Osteocyte (in vitro differentiated cells): ENCODE results near the gene CES2. TPM values are rescaled to one million over a fixed set of nuclear protein-coding genes. Genes with fewer than 3 reads are reported as not detected.
"Not testable (repeated sequence)": the region's sequence is repeated elsewhere in the genome, so short reads cannot be mapped to it uniquely, and the experiment has no call there.

Source experiments
- DNase-seq: peaks from one replicate; pipeline ENCODE4 v3.0.0; 2021; ENCODE audit warnings: mixed read lengths; ENCODE audit not compliant: unreplicated experiment; ENCODE audit errors: extremely low spot score
- H3K27ac Mint-ChIP-seq: one replicate; pipeline ENCODE4 v1.8.0; 2021; ENCODE audit warnings: mild to moderate bottlenecking, mixed read lengths; ENCODE audit not compliant: unreplicated experiment
- H3K27me3 Mint-ChIP-seq: one replicate; pipeline ENCODE4 v1.8.0; 2021; ENCODE audit warnings: mixed read lengths; ENCODE audit not compliant: unreplicated experiment
- H3K36me3 Mint-ChIP-seq: one replicate; pipeline ENCODE4 v1.8.0; 2021; ENCODE audit warnings: mixed read lengths; ENCODE audit not compliant: unreplicated experiment
- H3K4me1 Mint-ChIP-seq: one replicate; pipeline ENCODE4 v1.8.0; 2021; ENCODE audit warnings: mixed read lengths; ENCODE audit not compliant: unreplicated experiment
- H3K4me3 Mint-ChIP-seq: one replicate; pipeline ENCODE4 v1.8.0; 2021; ENCODE audit warnings: mild to moderate bottlenecking, moderate library complexity, mixed read lengths; ENCODE audit not compliant: unreplicated experiment
- H3K9me3 Mint-ChIP-seq: one replicate; pipeline ENCODE4 v1.8.0; 2021; ENCODE audit warnings: mixed read lengths; ENCODE audit not compliant: unreplicated experiment
- total RNA-seq: library from RNA; stranded (reverse); gene quantifications from 2 replicates; pipeline ENCODE4 v1.2.1, GENCODE V29; 2021
- TF ChIP-seq, protein P1 (sequence below): fragments of 200-600 bp; sonication (generic); IDR thresholded peaks from 2 replicates; pipeline ENCODE4 v1.5.0; 2021; ENCODE audit warnings: antibody characterized with exemption, mild to moderate bottlenecking, moderate library complexity

The CES2 gene
- total RNA-seq, 1 donor from 2014 or later = 38.6 TPM

DNA sequence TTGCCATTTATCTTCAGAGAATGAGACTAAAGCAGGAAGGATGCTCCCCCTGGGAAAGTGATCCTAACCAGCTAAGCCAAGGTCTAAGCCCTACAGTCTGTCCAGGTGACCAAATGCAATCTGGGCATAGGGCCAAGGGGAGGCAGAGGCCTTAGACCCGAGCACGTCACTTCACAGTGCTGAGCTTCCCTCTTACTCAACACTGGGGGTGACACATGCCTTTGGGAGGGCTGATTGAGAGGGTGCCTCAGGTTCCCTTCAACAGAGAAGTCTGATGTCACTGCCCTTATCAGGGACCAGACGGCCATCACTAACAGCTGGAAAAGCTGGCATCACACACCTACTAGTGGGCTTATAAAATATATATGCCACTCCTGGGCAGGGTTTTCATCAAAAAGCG, 5.1 kb upstream of the CES2 start:
- Mint-ChIP-seq H3K4me3 (no peak overlapping the region), H3K27ac (no peak overlapping the region), H3K36me3 (peaks cover 2% of the 10 kb centered on the region), H3K4me1 (peaks cover 45% of the 10 kb centered on the region), H3K9me3 (no peaks in the 10 kb centered on the region), H3K27me3 (no peaks in the 10 kb centered on the region)
- TF ChIP-seq, protein P1, sequence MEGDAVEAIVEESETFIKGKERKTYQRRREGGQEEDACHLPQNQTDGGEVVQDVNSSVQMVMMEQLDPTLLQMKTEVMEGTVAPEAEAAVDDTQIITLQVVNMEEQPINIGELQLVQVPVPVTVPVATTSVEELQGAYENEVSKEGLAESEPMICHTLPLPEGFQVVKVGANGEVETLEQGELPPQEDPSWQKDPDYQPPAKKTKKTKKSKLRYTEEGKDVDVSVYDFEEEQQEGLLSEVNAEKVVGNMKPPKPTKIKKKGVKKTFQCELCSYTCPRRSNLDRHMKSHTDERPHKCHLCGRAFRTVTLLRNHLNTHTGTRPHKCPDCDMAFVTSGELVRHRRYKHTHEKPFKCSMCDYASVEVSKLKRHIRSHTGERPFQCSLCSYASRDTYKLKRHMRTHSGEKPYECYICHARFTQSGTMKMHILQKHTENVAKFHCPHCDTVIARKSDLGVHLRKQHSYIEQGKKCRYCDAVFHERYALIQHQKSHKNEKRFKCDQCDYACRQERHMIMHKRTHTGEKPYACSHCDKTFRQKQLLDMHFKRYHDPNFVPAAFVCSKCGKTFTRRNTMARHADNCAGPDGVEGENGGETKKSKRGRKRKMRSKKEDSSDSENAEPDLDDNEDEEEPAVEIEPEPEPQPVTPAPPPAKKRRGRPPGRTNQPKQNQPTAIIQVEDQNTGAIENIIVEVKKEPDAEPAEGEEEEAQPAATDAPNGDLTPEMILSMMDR = no peak
- DNase-seq = no peak

DNA sequence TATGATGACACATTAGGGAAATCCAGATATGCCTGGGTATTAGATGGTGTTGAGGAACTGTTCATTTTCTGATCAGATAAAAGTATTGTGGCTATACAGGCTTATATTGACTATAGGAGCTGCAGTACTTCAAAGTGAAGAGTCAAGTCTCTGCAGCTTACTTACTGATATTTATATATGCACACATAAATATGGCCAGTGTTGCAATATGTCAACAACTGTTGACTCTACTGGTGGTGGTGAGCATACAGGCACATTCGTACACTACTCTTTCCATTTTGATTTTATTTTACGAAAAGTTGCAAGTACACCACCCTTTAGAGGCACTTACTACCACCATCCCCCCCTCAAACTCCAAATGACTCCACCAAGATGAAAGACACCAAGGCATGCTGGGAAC, 3.7 kb upstream of the CES2 start:
- Mint-ChIP-seq H3K4me1 (peaks cover 43% of the 10 kb centered on the region), H3K27ac (no peak overlapping the region), H3K36me3 (peaks cover 3% of the 10 kb centered on the region), H3K27me3 (no peaks in the 10 kb centered on the region), H3K9me3 (no peaks in the 10 kb centered on the region), H3K4me3 (peak overlapping the region; percentile 38)
- DNase-seq = no peak
- TF ChIP-seq, protein P1 = no peak

DNA sequence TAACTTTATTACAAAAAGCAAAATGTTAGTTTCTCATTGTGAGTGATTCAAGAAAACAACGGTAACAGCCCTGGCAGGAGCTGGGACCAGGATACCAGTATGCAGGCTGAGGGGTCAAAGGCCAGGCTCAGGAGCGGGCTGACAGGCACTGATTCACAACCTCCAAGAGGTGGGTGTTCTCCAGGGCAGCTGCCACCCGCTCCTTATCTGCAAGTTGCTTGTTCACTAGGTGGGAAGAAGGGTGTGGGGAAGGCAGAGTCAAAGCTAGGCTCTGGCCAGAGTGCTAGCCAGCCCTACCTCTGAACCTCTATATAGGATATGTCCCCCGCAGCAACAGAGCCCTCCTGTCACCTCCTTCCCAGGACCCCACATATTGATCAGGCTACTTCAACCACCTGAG, 3.2 kb upstream of the CES2 start:
- no peaks in the 10 kb centered on the region for H3K9me3 Mint-ChIP-seq
- no peak for DNase-seq
- TF ChIP-seq, protein P1 = no peak
- no peak overlapping the region for H3K27ac Mint-ChIP-seq
- peaks cover 43% of the 10 kb centered on the region for H3K4me1 Mint-ChIP-seq
- H3K36me3 Mint-ChIP-seq = peaks cover 4% of the 10 kb centered on the region
- peak overlapping the region; percentile 96 for H3K4me3 Mint-ChIP-seq
- no peaks in the 10 kb centered on the region for H3K27me3 Mint-ChIP-seq

DNA sequence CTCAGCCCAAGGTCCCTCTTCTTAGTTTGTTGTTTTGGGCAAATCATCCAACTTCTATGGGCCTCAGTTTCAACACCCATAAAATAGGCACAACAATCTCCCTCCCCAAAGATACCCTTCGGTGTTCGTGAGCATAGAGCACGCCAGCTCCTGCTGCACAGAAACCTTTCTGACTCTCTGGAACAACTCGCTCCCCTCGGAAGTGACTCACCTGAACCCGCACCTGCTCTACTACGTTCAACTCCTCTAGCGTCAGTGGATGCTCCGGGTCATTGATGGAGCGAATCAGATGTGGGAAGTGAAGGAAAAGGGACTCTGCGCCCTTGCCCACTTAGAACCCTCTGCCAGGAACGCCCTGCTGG, 1.6 kb upstream of the CES2 start:
- DNase-seq = no peak
- H3K9me3 Mint-ChIP-seq = no peaks in the 10 kb centered on the region
- TF ChIP-seq, protein P1 = no peak
- H3K4me1 Mint-ChIP-seq = peaks cover 40% of the 10 kb centered on the region
- H3K4me3 Mint-ChIP-seq = peak overlapping the region; percentile 96
- H3K36me3 Mint-ChIP-seq = peaks cover 4% of the 10 kb centered on the region
- H3K27me3 Mint-ChIP-seq = no peaks in the 10 kb centered on the region
- H3K27ac Mint-ChIP-seq = peak overlapping the region; percentile 93

DNA sequence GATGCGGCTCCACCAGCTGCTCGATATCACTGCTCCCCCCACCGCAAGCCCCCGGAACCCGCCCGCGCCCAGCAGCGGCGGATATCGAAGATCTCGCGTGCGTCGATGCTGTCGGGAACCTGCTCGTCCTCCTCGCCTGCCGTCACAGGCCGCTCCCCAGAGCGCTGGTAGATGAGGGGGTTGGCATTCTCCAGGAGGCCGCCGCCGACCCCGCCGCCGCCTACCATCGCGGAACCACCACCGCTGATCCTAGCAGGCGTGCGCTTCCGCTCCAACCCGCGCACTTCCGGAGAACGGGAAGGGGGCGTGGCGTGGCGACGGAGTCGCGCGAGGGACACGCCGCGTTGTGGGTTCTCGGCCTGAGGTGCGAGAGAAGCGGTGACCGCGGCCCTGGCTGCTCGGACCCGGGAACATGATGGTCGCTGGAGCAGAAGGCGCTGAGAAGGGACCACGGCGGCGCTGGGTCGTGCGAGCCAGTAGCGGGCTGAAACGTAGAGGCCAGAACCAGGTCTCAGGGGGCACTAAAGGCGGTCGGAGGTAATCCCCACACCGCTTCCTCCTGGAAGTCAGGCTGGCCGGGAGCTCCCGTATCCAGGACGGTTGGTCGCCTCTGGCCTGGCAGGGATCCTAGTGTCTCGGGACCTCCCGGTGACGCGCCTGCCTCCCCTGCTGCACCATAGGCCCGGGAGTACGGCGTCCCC, 1.0 kb upstream of the CES2 start, which contains the start of gene CIAO2B:
CIAO2B (minus strand) TSS at position 265 of the 701 bp plus-strand sequence; CDS start at position 227, 38 bp downstream.
- Mint-ChIP-seq H3K27ac (peak within 1 kb of the TSS; percentile 93), H3K4me1 (peaks cover 40% of the 10 kb centered on the region), H3K27me3 (no peaks in the 10 kb centered on the region), H3K9me3 (no peaks in the 10 kb centered on the region), H3K36me3 (peaks cover 4% of the 10 kb centered on the region), H3K4me3 (peak within 1 kb of the TSS; percentile 96)
- TF ChIP-seq, protein P1 = no peak
- DNase-seq = peak; percentile 94

DNA sequence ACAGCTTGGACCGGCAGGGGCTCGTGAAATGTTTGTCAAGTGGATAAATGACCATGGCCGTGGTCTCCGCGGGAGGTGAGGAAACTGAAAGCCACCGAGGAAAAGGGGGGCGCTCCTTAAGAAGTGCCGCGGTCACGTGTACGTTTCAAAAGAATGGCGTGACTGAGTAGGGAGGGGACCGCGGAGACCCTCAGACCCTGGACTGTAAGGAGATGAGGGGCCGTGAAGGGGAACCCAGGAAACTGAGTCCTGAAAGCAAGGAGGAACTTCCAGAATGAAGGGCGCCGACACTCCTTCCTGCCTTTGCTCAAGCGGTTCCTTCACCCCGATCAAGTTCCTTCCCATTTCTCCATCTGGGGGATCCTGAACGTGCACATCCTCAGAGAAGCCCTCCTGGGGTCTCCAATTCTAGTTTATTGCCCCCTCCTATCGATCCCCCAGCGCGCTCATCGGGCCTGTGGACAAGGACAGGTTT, 440 bp upstream of the CES2 start:
- not testable (repeated sequence) for DNase-seq, H3K36me3 Mint-ChIP-seq, H3K27me3 Mint-ChIP-seq, H3K9me3 Mint-ChIP-seq
- peak overlapping the region; percentile 93 for H3K27ac Mint-ChIP-seq
- peaks cover 40% of the 10 kb centered on the region for H3K4me1 Mint-ChIP-seq
- peak overlapping the region; percentile 96 for H3K4me3 Mint-ChIP-seq
